GM19043 (cell line): ENCODE measurements around the gene GSTP1.
"Not testable (repeated sequence)": the region's sequence is repeated elsewhere in the genome, so short reads cannot be mapped to it uniquely, and the experiment has no call there.

Experiments used
- ATAC-seq: cut with Tn5 transposase; IDR thresholded peaks from one replicate; pipeline ENCODE4 v1.9.1; 2021; ENCODE audit warnings: low read depth; ENCODE audit not compliant: unreplicated experiment

GSTP1 gene

GRCh38 chr11:67594480-67594879 lies 10.9 kb downstream of the GSTP1 start:
- no peak for ATAC-seq

GRCh38 chr11:67596753-67597300 lies 13.2 kb downstream of the GSTP1 start:
- no peak for ATAC-seq

DNA sequence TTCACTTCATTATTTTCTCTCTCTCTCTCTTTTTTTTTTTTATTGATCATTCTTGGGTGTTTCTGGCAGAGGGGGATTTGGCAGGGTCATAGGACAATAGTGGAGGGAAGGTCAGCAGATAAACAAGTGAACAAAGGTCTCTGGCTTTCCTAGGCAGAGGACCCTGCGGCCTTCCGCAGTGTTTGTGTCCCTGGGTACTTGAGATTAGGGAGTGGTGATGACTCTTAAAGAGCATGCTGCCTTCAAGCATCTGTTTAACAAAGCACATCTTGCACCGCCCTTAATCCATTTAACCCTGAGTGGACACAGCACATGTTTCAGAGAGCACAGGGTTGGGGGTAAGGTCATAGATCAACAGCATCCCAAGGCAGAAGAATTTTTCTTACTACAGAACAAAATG lies 13.8 kb downstream of the GSTP1 start:
- ATAC-seq, result not testable (repeated sequence)

GRCh38 chr11:67597963-67598362 lies 14.4 kb downstream of the GSTP1 start:
- not testable (repeated sequence) for ATAC-seq

- no peak for ATAC-seq
Observed at GRCh38 chr11:67599149-67599548, 15.5 kb downstream of the GSTP1 start.

DNA sequence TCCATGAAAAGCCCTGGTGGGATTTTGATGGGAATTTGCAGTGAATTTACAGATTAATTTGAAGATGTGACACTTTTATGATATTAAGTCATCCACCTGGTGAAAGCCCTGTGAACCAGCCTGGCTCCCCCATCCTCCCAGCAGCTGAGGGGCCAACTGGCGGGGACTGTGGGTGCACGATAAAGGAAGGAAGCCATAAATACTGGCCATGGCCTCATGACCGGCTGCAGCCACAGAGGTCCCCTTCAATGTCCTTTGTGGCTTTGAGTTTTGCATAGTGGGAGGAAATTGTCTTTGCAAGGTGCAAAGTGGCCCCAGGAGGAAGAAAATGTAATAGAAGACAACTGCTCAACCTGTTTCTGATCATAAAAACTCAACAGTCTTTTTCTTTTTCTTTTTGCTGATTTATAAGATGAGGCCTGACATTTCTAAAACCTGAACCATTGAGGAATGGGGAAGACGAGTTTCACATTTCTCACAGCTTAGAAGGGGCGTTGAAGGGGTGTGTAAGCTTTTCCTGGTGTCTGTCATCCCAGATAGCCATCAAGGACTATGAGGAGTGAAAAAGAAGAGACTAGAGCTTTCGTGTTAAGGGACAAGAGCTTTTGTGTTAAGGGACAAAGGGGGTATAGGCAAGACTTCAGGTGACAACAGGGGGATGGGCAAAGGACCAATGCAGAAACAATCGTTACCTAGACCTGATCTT lies 16.9 kb downstream of the GSTP1 start:
- ATAC-seq, result peak; percentile 66

DNA sequence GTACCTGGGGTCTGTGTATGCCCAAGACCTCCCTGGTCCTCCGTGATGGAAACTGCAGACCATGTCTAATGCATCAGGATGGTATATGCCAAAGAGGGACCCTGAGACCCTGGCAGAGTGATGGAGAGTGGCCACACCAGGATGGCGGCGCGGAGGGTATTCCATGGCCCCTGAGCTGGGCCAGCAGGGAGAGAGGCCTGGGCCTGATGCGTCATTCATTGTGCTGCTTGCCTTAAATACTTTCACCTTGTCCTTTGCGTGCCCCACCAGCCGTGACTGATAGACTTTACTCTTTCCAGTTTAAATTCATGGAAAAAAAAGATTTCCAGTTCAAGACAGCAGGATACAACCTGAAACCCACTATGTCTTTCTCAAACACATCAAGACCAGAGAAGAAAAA lies 17.5 kb downstream of the GSTP1 start:
- ATAC-seq, result no peak

GRCh38 chr11:67604119-67604518 lies 20.5 kb downstream of the GSTP1 start:
- not testable (repeated sequence) for ATAC-seq

- ATAC-seq, result no peak
Observed at GRCh38 chr11:67604815-67605214, 21.2 kb downstream of the GSTP1 start.

GRCh38 chr11:67605231-67606011 lies 21.8 kb downstream of the GSTP1 start:
- ATAC-seq, result no peak

DNA sequence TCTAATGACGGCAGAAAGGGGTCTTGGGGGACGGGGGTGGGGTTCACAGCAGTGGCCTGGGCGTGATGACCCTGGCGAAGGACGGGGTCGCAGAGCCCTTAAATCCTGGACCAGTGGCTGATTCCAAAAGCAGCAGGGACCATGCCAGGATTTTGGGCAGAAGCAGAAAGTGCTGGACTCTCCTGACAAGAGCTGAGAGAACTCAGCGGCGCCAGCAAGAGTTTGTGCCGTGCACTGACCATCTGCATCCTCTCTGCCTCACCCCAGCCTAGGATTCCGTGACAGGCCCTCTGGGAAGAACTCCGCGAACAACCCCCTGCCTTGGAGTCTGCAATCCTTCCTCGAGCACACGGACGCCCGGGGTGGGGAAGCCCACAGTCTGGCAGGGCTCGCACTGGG lies 22.5 kb downstream of the GSTP1 start:
- no peak for ATAC-seq

- peak; percentile 96 for ATAC-seq
Observed at GRCh38 chr11:67606492-67607295, 23.1 kb downstream of the GSTP1 start, which contains the start of gene NDUFV1. Gene NDUFV1 (plus strand): TSS chr11:67606936. CDS start chr11:67607005, 69 bp downstream.

DNA sequence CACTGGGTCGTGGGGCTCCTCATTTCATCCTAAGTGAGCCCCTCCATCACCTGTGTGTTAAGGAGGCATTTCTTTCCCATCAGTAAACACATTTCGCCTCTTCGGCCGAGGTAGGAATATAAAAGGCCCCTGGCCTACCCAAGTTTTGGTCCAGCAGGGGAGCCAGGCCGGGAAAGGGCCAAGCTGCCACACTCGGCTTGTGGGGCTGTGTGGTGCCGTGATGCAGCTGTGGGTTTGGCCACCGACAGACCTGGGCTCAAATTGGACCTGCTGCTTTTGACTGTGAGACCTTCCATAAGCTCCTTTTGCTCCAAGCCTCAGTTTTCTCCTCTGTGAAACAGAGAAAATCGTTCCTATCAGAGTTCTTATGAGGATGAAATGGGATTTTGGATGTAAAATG lies 23.9 kb downstream of the GSTP1 start:
- ATAC-seq, result no peak

DNA sequence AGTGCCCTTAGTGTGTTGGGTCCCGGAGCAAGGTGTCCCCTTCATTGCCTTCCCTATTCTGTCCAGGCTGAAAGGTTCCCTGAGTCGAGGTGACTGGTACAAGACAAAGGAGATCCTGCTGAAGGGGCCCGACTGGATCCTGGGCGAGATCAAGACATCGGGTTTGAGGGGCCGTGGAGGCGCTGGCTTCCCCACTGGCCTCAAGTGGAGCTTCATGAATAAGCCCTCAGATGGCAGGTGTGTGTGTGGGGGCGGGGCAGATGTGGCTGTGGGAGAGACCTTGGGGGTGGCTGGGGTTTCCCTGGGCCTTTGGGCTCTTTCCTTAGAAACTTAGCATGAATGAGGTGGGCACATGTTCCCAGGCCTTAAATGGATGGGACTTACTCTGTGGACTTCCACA lies 24.9 kb downstream of the GSTP1 start:
- no peak for ATAC-seq

GRCh38 chr11:67609316-67609715 lies 25.7 kb downstream of the GSTP1 start:
- no peak for ATAC-seq

DNA sequence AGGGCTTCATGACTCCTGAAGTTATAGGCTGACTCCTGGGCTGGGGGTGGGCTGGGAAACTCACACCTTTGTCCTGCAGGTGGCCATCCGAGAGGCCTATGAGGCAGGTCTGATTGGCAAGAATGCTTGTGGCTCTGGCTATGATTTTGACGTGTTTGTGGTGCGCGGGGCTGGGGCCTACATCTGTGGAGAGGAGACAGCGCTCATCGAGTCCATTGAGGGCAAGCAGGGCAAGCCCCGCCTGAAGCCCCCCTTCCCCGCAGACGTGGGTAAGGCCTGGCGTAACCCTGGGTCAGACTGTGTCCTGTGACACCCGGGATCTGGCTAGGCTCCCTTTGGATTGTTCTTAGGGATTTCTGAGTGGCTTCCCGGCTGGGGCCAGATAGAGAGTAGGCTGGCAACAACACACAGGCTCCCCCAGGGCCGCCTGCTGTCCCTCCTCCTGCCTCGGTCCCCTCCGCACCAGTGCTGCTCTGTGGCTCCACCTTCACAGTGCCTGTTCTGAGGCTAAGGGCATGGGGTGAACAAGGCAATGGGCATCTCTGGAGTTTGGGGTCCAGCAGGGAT lies 26.8 kb downstream of the GSTP1 start:
- no peak for ATAC-seq

DNA sequence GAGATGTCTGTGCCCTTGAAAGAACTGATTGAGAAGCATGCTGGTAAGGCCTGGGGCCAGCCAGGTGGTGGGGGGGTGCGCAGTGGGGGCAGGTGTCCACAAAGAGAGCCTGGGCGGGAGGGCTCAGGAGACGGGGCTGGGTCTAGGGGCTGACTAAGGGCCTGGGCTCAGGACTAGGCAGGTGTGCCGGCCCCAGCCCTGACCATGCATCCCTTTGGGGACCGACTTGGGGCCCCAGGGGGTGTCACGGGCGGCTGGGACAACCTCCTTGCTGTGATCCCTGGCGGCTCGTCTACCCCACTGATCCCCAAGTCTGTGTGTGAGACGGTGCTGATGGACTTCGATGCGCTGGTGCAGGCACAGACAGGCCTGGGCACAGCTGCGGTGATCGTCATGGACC lies 27.6 kb downstream of the GSTP1 start:
- ATAC-seq, result no peak

GRCh38 chr11:67611704-67612587 lies 28.3 kb downstream of the GSTP1 start:
- ATAC-seq, result no peak

DNA sequence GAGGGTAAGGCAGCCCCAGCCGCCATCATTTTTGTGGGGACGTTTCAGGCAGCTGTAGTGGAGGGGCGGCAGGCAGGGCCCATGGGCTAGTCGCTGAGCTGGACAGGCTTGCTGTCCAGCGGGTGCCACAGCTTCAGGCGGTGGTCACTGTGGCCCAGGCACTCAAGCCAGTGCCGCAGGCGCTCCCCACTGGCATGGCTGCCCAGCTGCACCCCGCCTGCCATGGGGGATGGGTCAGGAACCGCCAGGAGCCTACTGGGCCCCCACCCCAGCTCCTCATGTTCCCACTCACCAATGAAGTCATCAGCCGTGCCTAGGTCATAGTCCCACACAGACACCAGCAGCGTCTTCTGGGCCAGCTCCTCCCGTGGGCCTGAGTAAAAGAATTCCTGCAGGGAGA lies 29.1 kb downstream of the GSTP1 start:
- no peak for ATAC-seq
